K562 (cell line): ENCODE results near the gene CISD3. TPM values are rescaled to one million over a fixed set of nuclear protein-coding genes. Genes with fewer than 3 reads are reported as not detected.

ENCODE experiments used
- ATAC-seq: fragments of 200-7000 bp; cut with Tn5 transposase; 3 replicates; pipeline ENCODE4 v1.9.1; 2020; ENCODE audit warnings: moderate library complexity
- BruUV-seq: library from RNA; stranded (reverse); fragments of 400-500 nt; replicated peaks from 2 replicates; lab custom pipeline; 2021; lab: Mats Ljungman, UMichigan
- CTCF ChIA-PET: fragments of 300-600 bp; formaldehyde crosslinking; extraction: SDS; loops from one replicate; lab custom pipeline; 2021; ENCODE audit warnings: low intra/inter-chr PET ratio; lab: Yijun Ruan, JAX
- POLR2A ChIA-PET: fragments of 300-600, 350-650 bp; sonication (Branson Sonifier 250); formaldehyde crosslinking; extraction: SDS; loops from one replicate; lab custom pipeline; 2021; ENCODE audit warnings: antibody characterized with exemption, inconsistent platforms; lab: Yijun Ruan, JAX
- DNase-seq, 4 experiments: peaks; one replicate each; pipeline versions ENCODE4 v3.0.0 to v3.0.0-alpha.2; 2011 to 2018; ENCODE audit warnings: low spot score in 3 of 4, mixed read lengths in 3 of 4; ENCODE audit errors: extremely low read depth in 1 of 4
- FAIRE-seq: peaks from 2 replicates; lab custom pipeline; 2011; peaks lifted over from hg19 to GRCh38; lab: Jason Lieb, UNC
- H2AFZ ChIP-seq: 2 replicates; pipeline ENCODE4 v1.6.0; 2011; ENCODE audit warnings: low read depth, low read length, control low read depth, inconsistent platforms
- H3K27ac ChIP-seq: fragments of 200-600 bp; 3 replicates; pipeline ENCODE4 v1.8.0; 2011; ENCODE audit warnings: low read depth, mild to moderate bottlenecking, control low read depth, inconsistent platforms, low read length, moderate library complexity, mixed read lengths; ENCODE audit errors: extremely low read depth
- H3K27me3 ChIP-seq, 2 experiments: fragments of 300-600 bp in 1 of 2; 2 replicates in 1 of 2; 3 replicates in 1 of 2; pipeline versions ENCODE4 v1.6.0 to v1.8.0; 2011; ENCODE audit warnings: inconsistent platforms in 2 of 2, low read length in 2 of 2, mild to moderate bottlenecking in 1 of 2, mixed read lengths in 1 of 2, moderate library complexity in 1 of 2; ENCODE audit not compliant: control insufficient read depth in 2 of 2, insufficient read depth in 2 of 2
- H3K36me3 ChIP-seq: fragments of 300-600 bp; 3 replicates; pipeline ENCODE4 v1.8.0; 2011; ENCODE audit warnings: mild to moderate bottlenecking, low read length, inconsistent platforms; ENCODE audit not compliant: control insufficient read depth, insufficient read depth
- H3K4me1 ChIP-seq, 2 experiments: fragments of 200-600 bp in 1 of 2; replicated peaks in 1 of 2; 2 replicates in 1 of 2; 3 replicates in 1 of 2; pipeline versions ENCODE4 v1.5.1 to v1.8.0; 2011; ENCODE audit warnings: inconsistent platforms in 2 of 2, low read length in 2 of 2, mild to moderate bottlenecking in 1 of 2, mixed read lengths in 1 of 2, moderate library complexity in 1 of 2; ENCODE audit not compliant: control insufficient read depth in 2 of 2, insufficient read depth in 2 of 2
- H3K4me2 ChIP-seq: 2 replicates; pipeline ENCODE4 v1.6.1; 2011; ENCODE audit warnings: low read length, control low read depth, inconsistent platforms, mixed read lengths; ENCODE audit not compliant: insufficient read depth
- H3K4me3 ChIP-seq: fragments of 200-600 bp; sonication (generic), shearing (Covaris generic); 2 replicates; pipeline ENCODE4 v1.5.1; 2016; ENCODE audit warnings: control low read depth, inconsistent platforms
- H3K79me2 ChIP-seq: fragments of 200-600 bp; 3 replicates; pipeline ENCODE4 v1.8.0; 2011; ENCODE audit warnings: low read length, inconsistent platforms; ENCODE audit not compliant: control insufficient read depth, insufficient read depth
- H3K9ac ChIP-seq, 2 experiments: 2 replicates each; pipeline versions ENCODE4 v1.6.0 to v1.6.1; 2011; ENCODE audit warnings: low read depth in 2 of 2, low read length in 2 of 2, control low read depth in 1 of 2, inconsistent platforms in 1 of 2, mild to moderate bottlenecking in 1 of 2, mixed read lengths in 1 of 2; ENCODE audit not compliant: insufficient read depth in 1 of 2
- H3K9me1 ChIP-seq: one replicate; pipeline ENCODE4 v1.6.0; 2011; ENCODE audit warnings: inconsistent platforms, mild to moderate bottlenecking, low read length, moderate library complexity; ENCODE audit not compliant: control insufficient read depth, insufficient read depth
- H3K9me3 ChIP-seq: replicated peaks from 2 replicates; pipeline ENCODE4 v1.5.1; 2011; ENCODE audit warnings: low read depth, low read length, inconsistent platforms; ENCODE audit not compliant: control insufficient read depth, insufficient read depth
- H4K20me1 ChIP-seq: replicated peaks from 2 replicates; pipeline ENCODE4 v1.6.1; 2011; ENCODE audit warnings: low read length, inconsistent platforms, mixed read lengths; ENCODE audit not compliant: control insufficient read depth, insufficient read depth
- ATF1 ChIP-seq, 2 experiments: fragments of 450-650 bp in 1 of 2; IDR thresholded peaks; 2 replicates each; pipeline ENCODE4 v1.6.1; 2016; ENCODE audit warnings: missing compliant biosample characterization in 1 of 2, missing genetic modification characterization in 1 of 2
- ATF7 ChIP-seq: fragments of 450-650 bp; IDR thresholded peaks from 2 replicates; pipeline ENCODE4 v1.7.1; 2014; ENCODE audit warnings: mild to moderate bottlenecking, moderate library complexity
- COPS2 ChIP-seq: fragments of 450-650 bp; conservative IDR thresholded peaks from 2 replicates; pipeline ENCODE4 v1.6.1; 2016; ENCODE audit warnings: mild to moderate bottlenecking, moderate library complexity
- MECOM ChIP-seq: fragments of 250-450 bp; sonication (Bioruptor Pico); IDR thresholded peaks from 2 replicates; pipeline ENCODE4 v1.8.0; 2022; ENCODE audit warnings: inconsistent platforms
- POLR2A ChIP-seq: fragments of 450-650 bp; conservative IDR thresholded peaks from 2 replicates; pipeline ENCODE4 v1.6.1; 2016
- PRPF4 ChIP-seq: fragments of 200-400 bp; formaldehyde crosslinking; IDR thresholded peaks from one replicate; pipeline ENCODE4 v1.6.1; 2017; ENCODE audit warnings: low read length, low read depth, mild to moderate bottlenecking; ENCODE audit not compliant: insufficient read depth, poor library complexity, severe bottlenecking
- RBM34 ChIP-seq: fragments of 200-400 bp; formaldehyde crosslinking; IDR thresholded peaks from 2 replicates; pipeline ENCODE4 v1.6.1; 2018; ENCODE audit warnings: low read length, borderline replicate concordance; ENCODE audit not compliant: insufficient read depth
- SLC30A9 ChIP-seq: fragments of 250-450 bp; sonication (Bioruptor Pico); IDR thresholded peaks from 2 replicates; pipeline ENCODE4 v1.8.0; 2022; ENCODE audit warnings: mild to moderate bottlenecking, moderate library complexity
- STAT5A ChIP-seq: IDR thresholded peaks from 2 replicates; pipeline ENCODE4 v1.6.1; 2012; ENCODE audit warnings: low read length, inconsistent platforms, borderline replicate concordance
- ZFP36 ChIP-seq: fragments of 150-350 bp; IDR thresholded peaks from 2 replicates; pipeline ENCODE4 v1.6.1; 2018; ENCODE audit warnings: low read length, low read depth; ENCODE audit not compliant: partially characterized antibody
- ZNF586 ChIP-seq: fragments of 450-650 bp; formaldehyde crosslinking; conservative IDR thresholded peaks from 2 replicates; pipeline ENCODE4 v1.4.0; 2020; ENCODE audit warnings: mild to moderate bottlenecking, moderate library complexity
- WGBS: fragments of 100-300 bp; shearing (Covaris generic); methylation state at CpG from one replicate; pipeline ENCODE4 v1.1.6; 2016; ENCODE audit warnings: low coverage, mixed read lengths; ENCODE audit not compliant: insufficient coverage; ENCODE audit errors: missing lambda C conversion rate; 5-methylcytosine and 5-hydroxymethylcytosine counted together
- in situ Hi-C: fragments of 300-500 bp; cut with MboI; formaldehyde crosslinking; loops from 4 replicates; pipeline ENCODE4 v1.15.0; 2018; ENCODE audit warnings: inconsistent platforms, mixed read lengths
- intact Hi-C: fragments of 100-400 bp; cut with micrococcal nuclease; formaldehyde crosslinking; loops from 2 replicates; pipeline ENCODE4 v1.14.2; 2022
- polyA plus RNA-seq, 8 experiments: library from polyadenylated mRNA; depleted of rRNA in 4 of 8; stranded (reverse) in 5 of 8; unstranded in 3 of 8; fragments of >200 nt; fragmentation: Nextera tagmentation in 2 of 8; fragmentation: Illumina TruSeq in 1 of 8; extraction: Ambion mirVana in 2 of 8; extraction: Trizol in 1 of 8; gene quantifications; 2 replicates each; pipeline versions ENCODE4 v1.2.1 to v1.2.3, GENCODE V29; 2011 to 2014; ENCODE audit warnings: inconsistent platforms in 1 of 8, missing spikeins in 1 of 8
- total RNA-seq, 7 experiments: library from RNA; depleted of rRNA in 6 of 7; stranded (reverse); fragments of >200 nt in 6 of 7; fragmentation: Illumina TruSeq in 2 of 7; extraction: Trizol in 2 of 7; gene quantifications; 2 replicates each; pipeline versions ENCODE4 v1.2.1 to v1.2.3, GENCODE V29; 2011 to 2021; ENCODE audit warnings: low replicate concordance in 1 of 7
- TF ChIP-seq, protein P1 (sequence below): fragments of 250-450 bp; sonication (Bioruptor Pico); IDR thresholded peaks from 2 replicates; pipeline ENCODE4 v1.4.0; 2020; ENCODE audit warnings: mild to moderate bottlenecking, moderate library complexity

Gene CISD3
- total and polyA plus RNA-seq, 9 of the 15 experiments (the other 6 are each of a cell fraction or from before 2014, with no cell fraction given) = 5.0 to 60.7 (median 15.7) TPM

DNA sequence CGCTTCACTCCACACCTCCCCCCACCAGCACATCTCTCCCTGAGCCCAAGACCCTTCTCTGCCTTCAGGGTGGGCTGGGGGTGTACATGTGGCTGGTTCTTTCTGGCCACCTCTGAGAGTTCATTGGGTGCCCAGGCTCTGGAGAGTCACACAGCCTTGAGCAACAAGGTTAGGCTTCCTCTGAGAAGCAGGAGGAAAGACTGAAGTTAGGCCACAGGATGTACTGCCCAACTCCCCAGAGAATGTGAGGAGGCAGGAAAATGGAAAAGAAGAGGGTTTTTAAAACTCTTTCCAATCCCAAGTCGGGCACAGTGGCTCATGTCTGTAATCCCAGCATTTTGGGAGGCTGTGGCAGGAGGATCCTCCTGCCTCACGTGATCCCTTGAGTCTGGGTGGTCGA, 10.7 kb downstream of the CISD3 start:
- H3K9me3 ChIP-seq = no peaks in the 10 kb centered on the region
- peaks cover 5% of the 10 kb centered on the region for H3K9me1 ChIP-seq
- peak overlapping the region in 1 of 2 experiments; percentile 56; a peak in 1 of 4 replicates for H3K9ac ChIP-seq
- DNase-seq (no peak), ATAC-seq (no peak), FAIRE-seq (no peak)
- BruUV-seq = no TSS peak
- no peak overlapping the region for H3K4me2 ChIP-seq
- peaks cover 5 to 27% of the 10 kb centered on the region in 2 experiments for H3K4me1 ChIP-seq
- in situ Hi-C loops = no loop called here
- WGBS = 64% methylated on average over 3 of the region's 4 CpGs
- POLR2A ChIA-PET = no interaction called here
- H3K79me2 ChIP-seq = peaks cover 40% of the 10 kb centered on the region
- no peak overlapping the region for H2AFZ ChIP-seq
- no peak overlapping the region for H3K27ac ChIP-seq
- CTCF ChIA-PET = no interaction called here
- H4K20me1 ChIP-seq = peaks cover 10% of the 10 kb centered on the region
- H3K36me3 ChIP-seq = peaks cover 49% of the 10 kb centered on the region; the same call in 2 of the 3 replicates
- no peaks in the 10 kb centered on the region for H3K27me3 ChIP-seq
- intact Hi-C loops = no loop called here
- no peak overlapping the region for H3K4me3 ChIP-seq
- TF ChIP-seq MECOM (CRISPR knock-in tag) (no peak), PRPF4 (no peak), RBM34 (no peak), POLR2A (no peak), ZNF586 (CRISPR knock-in tag) (no peak), SLC30A9 (CRISPR knock-in tag) (no peak), ATF7 (no peak), COPS2 (no peak), ZFP36 (no peak), ATF1 (CRISPR knock-in tag; IDR thresholded peaks at IDR 0.05) (no peak), ATF1 (tag; IDR thresholded peaks at IDR 0.05) (no peak), STAT5A (no peak)
- TF ChIP-seq, protein P1, sequence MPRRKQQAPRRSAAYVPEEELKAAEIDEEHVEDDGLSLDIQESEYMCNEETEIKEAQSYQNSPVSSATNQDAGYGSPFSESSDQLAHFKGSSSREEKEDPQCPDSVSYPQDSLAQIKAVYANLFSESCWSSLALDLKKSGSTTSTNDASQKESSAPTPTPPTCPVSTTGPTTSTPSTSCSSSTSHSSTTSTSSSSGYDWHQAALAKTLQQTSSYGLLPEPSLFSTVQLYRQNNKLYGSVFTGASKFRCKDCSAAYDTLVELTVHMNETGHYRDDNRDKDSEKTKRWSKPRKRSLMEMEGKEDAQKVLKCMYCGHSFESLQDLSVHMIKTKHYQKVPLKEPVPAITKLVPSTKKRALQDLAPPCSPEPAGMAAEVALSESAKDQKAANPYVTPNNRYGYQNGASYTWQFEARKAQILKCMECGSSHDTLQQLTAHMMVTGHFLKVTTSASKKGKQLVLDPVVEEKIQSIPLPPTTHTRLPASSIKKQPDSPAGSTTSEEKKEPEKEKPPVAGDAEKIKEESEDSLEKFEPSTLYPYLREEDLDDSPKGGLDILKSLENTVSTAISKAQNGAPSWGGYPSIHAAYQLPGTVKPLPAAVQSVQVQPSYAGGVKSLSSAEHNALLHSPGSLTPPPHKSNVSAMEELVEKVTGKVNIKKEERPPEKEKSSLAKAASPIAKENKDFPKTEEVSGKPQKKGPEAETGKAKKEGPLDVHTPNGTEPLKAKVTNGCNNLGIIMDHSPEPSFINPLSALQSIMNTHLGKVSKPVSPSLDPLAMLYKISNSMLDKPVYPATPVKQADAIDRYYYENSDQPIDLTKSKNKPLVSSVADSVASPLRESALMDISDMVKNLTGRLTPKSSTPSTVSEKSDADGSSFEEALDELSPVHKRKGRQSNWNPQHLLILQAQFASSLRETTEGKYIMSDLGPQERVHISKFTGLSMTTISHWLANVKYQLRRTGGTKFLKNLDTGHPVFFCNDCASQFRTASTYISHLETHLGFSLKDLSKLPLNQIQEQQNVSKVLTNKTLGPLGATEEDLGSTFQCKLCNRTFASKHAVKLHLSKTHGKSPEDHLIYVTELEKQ (CRISPR knock-in tag) = no peak
